Right hindlimb (tissue), 1 donor: ENCODE data around the gene CTNND1.

Source experiments
- DNase-seq: peaks from one replicate; pipeline ENCODE4 v3.0.0-alpha.2; 2018

Gene CTNND1

DNA sequence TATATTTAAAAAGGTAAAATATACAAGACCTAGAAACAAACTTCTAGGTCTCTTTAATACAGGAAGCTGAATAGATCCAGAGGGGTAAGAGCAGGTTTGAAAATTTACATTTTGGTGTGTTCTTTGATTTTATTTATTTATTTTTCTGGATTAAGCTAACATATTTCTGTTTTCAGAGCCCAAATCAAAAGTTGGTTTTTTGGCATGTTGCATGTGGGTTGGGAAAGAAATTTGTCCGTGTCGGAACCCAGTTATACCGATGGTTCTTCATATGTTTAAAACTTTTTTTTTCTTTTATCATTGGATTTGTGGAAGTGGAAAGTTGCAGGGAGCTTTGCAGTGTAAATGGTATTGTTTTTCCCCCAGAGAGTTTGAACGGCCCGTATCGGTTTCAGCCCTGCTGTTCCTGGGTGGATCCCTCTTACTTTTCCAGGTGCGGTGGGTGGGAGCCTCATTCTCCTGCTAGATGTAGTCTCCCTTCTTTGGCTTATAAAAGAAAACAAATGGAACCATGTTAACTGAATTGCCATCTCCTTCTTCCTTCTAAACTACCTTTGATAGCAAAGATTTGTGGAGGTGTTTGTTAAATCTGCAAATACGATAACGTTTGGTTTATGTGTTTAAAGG lies 746 bp downstream of the CTNND1 start:
- no peak for DNase-seq

DNA sequence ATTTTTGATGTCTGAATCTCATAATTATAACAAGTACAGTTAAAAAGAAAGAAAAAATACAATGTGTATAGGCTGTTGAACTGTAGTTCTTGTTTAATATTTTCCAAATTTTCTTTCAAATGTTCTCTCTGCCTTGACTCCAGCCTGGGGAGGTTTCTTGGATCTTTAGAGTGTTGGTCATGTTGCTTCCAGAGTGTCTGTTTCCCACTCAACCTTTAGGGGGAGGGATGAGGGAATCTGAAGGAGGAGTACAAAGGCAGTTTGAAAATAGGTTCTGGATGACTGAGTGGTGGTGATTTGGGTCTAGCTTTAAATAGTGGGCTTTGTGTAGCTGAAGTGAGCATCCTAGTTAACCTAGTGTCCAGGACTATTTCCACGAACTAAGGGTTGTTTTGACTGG lies 2.0 kb downstream of the CTNND1 start:
- DNase-seq = no peak

DNA sequence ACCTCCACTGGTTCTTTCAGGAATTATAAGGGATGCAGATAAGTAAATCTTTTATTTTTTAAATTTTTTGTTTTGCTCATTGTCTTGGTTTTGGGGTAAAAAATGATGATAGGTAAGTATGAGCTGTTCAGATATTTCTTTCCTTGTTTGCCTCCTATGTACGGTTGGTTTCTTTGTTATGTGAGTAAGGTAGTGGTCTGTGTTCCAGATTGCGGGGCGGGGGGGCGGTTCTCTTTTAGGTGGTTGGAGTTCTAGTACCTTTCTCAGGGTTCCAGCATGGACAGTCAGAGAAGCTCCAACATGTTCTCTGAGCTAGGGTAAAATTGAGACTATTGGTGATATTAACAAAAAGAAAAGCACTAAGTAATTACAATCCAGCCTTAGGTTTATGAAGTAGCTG lies 2.4 kb downstream of the CTNND1 start:
- no peak for DNase-seq

DNA sequence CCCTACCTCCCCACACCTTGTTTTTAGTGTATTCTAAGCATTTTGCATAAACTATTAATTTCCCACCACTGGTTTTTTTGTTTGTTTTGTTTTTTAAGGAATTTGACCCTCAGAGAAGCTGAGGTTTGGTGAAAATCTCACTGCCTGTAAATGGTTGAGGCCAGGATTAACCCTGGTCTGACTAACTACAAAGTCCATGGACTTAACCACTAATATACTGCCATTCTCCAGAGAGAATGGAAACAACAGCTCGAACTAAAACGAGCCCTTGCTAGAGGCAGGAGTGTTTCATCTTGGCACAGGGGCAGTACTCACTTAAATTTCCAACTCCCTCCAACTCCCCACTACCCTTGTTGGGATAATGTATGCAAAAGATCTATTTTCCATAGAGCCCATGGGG lies 3.0 kb downstream of the CTNND1 start:
- no peak for DNase-seq

DNA sequence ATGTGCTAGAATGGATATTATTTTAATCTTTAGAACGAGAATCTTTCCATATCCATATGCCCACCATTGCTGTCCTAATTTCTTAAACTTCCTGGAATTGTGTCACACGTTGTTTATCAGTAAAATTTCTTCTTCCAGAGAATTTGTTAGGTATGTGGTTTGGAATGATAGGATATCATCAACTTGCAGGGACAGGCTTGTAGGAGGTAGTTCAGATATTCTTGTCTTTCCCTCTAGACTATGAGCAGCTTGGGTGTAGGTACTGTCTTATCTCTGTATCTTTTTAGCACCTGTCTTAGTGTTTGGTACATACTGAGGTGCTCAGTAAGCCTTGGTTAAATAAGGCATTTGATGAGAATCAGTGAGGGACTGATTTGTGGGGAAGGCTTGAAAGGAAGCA lies 3.4 kb downstream of the CTNND1 start:
- DNase-seq = no peak

DNA sequence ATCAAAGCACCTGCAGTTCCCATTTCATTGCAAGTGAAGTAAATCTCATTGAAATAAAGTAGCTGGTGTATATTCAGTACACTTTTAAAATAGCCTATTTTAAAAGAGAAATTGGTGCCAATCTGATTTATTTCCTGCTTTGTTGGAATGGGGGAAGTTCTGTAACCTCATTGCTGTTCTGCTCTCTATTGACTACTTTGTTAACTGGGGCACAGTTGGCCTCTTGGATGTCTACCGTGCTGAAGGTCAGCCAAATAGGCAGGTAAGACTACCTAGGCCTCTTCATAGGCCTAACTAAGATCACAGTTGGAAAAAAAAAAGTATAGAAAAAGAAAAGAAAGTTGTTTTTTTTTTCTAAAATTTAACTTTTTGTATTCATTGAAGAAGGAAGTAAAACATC lies 9.2 kb downstream of the CTNND1 start:
- DNase-seq = no peak

DNA sequence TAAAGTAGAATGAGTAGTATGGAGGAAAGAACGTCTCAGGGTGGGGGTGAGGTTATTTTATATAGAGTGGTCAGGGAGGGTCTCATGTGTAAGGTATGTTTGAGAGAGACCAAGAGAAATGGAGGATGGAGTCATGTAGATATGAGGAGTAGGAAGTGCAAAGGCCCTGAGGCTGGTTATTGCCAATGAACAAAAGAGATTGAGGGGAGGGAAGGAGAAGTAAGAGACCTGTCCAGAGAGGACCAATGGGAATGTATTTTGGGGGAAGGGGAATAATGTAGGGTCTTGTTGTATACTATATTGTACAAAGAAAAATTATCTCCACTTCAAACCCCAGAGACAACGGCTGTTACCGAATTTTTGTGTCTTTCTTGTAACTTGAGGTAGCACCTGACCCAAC lies 9.8 kb downstream of the CTNND1 start:
- no peak for DNase-seq

DNA sequence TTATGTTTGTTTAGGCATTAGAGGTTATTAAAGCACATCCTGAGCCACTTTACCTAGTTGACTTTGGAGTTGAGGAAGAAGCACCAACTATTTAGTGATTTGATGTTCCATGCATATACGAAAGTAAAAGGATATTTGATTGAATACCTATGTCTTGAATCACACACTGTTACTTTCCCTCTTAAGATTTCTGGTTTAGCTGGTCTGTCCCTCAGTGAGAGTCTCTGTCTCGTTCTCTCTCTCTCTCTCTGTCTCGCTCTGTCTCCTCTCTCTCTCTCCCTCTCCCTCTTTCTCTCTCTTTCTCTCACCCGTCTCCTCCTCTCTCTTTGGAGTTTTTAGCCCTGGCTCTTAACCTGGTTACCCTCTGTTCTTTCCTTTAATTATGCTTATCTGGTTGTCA lies 11.0 kb downstream of the CTNND1 start:
- DNase-seq = no peak

DNA sequence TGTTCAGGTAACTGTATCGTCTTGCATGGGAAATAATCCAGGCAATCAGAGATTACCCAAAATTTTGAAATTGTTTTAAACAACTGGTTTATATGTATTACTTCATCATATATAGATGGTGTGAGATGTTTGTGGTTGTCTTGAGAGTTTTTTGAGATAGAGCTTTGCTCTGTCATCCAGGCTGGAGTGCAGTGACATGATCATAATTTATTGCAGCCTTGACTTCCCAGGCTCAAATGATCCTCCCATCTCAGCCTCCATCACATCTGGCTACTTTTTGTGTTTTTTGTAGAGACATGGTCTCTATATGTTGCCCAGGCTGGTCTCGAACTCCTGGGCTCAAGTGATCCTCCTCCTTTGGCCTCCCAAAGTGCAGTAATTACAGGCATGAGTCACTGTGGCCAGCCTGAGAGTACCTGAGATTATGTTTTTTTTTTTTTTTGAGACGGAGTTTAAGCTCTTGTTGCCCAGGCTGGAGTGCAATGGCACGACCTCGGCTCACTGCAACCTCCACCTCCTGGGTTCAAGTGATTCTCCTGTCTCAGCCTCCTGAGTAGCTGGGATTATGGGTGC lies 11.5 kb downstream of the CTNND1 start:
- DNase-seq = no peak

DNA sequence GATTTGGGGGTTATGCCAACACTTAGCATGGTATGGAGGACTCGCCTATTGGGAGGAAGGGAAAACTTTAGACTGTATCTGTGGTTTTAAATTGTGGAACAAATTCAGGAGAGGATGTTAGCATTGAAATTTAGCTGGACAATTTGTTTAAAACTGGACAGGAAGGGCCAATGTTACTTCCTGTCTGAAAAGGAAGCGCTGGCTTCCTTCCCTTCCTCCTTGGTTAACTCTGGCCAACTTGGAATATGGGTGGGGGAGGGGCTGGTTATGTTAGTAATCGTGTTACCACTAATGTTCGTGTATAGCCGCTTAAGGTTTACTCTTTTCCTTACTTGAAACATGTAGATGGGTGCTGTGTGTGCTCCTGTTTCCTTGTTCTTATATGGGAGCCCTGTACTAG lies 13.9 kb downstream of the CTNND1 start:
- no peak for DNase-seq

DNA sequence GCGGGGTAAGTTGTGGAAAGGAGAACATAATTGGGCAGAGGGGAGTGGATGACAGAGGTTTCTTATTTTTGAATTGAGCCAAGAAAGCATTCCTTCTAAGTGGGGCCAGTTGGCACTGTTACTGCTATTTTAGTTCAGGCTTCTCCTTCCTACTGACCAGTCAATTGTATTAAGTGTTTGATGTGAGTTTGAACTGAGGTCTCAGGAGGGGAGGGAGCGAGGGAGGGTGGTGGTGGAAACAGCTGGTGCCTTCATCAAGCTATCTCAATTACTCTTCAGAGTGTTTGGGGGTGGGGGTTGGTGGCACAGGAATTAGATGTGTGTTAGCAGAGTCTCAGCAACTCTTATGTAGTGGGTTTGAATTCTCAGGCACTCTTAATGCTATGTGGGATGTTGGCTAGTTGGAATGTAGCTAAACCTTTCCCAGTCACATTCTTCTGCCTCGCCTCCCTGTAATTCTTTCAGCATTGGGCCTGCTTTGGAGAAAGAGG lies 14.5 kb downstream of the CTNND1 start:
- DNase-seq = peak; percentile 62

DNA sequence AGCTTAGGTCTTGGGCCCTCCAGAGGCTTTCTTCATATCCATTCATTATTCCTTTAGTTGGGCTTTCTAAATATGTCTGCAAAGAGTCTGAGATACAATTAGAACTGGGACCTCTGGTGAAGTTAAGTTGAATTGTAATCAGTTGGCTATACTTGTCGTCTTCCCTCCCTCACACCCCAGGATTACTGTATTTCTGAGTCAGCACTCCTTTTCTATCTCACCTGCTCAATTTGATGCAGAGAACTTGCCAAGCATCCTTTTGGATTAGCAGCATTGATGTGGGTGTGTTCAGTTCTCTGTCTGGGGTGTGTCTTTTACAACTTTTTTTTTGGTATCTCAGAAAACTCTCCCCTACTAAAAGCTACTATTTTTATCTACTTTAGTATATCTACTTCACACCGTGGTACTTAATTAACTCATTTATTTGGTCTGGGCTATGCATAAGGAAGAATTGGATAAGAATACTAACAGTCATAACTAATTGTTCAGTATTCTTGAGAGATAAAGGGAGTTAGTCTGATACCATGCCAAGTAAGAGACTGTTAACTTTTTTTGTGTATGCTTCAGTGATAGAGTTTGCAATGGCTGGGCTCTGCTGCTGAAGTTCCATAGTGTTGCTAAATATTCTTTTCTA lies 15.1 kb downstream of the CTNND1 start:
- no peak for DNase-seq

DNA sequence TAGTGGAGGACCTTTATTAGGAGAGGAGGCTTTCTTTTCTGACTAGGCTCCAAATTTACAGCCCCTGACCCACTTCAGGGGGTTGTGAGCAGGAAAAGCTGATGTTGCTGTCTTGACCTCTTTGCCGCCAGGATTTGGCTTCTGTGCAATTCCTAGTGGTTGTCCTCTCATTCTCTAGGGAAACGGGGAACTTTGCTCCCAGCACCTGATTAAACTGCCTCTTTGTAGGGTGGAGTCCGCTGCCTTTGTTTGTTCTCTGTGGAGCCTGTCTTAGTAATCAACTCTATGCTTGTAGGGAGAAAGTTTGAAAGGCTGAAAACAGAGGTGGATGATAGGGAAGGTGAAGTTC lies 16.3 kb downstream of the CTNND1 start:
- DNase-seq = no peak

DNA sequence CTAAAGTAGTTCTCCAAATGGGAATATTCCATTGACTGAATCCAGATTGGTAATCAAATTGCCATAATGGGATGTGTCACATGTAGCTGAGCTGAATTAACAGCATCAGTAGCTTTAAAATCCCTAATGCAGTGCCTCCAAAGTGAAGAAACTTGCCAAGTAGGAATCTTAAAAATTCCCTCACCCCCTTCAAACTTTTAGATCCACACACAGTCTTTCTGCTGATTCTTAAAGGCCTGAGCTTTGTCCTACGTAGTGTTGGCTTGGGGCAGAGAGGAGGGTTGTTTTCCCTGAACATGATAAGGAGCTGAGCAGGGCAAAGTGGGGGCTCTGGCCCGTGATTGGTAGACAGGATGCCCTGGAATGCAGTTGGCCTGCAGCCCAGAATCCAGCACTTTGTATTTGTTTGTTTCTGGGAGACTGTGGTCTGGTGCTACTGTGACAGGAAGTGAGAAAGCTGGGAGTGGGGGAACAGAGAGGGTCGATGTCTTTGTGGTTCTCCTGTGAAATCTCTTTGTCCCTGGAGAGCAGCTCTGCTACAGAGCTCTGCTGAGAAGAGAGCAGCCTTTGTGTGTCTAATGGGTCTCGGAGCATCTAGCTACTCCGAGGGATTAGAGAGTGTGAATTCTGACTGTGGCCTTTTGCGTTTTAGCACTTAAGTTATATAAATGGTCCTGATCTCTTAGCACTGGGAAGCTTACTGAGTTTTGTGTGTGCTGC lies 16.9 kb downstream of the CTNND1 start:
- peak; percentile 95 for DNase-seq

DNA sequence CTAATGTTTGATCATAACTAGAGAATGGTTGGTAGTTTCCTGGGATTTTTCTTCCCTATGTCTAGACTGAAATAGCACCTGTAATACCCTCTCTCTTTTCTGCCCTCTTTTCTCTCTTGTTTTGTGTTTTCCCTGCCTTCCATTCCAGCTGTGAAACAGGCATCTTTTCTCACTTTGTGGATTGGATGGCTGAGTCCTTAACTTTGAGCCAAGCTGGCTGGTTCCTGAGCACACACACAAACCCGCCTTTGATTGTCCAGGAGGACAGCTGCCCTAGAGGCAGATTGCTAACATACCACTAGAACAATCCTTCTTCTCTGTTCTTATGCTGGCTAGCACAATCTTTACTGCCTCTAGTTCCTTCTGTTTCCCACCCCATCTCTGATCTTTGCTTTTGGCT lies 17.7 kb downstream of the CTNND1 start:
- peak; percentile 61 for DNase-seq

DNA sequence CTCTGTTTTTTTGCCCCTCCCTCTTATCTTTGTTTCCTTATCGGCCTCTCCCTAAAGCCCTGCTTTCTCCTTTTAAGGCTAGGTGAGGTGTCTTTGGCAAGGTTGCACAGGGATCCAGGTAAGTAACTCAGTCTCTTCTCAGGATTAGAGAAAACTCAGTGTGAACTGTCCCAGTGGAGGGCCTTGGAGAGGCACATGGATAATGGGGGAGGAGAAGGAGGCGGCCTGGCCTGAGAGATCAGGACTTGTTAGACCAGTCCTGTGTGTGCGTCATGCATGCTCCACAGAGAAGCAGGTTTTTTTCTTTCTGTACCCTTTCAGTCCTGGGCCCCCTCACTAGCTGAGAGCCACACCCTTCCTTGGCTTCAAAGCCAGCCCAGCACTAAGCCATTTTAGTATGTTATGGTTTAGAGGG lies 19.9 kb downstream of the CTNND1 start:
- DNase-seq = no peak

DNA sequence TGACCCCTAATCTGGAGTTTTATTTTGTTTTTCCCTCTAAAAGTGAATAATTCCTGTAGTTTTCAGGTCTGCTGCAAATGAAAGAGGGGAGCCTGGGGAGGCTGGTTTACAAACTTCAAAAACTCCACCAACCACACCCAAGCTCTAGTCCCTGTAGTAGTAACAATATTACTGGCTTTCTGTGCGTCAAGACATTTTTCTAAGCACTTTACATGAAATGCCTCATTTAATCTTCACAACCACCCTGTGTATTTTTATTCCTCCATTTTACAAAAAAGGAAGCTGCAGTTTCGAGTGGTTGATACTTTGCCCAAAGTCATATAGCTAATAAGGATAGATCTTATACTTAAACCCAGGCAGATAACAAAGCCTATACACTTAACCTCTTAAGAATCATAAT lies 23.5 kb downstream of the CTNND1 start:
- DNase-seq = no peak

DNA sequence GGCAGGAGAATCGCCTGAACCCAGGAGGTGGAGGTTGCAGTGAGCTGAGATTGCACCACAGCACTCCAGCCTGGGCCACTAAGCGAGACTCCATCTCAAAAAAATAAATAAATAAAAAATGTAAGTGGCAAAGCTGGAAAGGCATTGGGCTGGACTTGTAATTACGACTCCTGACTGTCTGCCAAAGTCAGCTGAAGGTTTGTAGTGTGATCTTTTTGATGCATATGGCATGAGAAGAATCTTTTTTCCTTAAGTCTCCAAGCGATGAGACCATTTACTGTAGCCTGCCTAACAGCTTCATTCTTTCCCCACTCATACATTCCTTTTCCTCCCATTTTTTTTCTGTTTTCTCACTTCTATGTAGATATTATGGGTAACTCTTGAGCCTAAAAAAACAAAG lies 24.8 kb downstream of the CTNND1 start:
- DNase-seq = no peak

DNA sequence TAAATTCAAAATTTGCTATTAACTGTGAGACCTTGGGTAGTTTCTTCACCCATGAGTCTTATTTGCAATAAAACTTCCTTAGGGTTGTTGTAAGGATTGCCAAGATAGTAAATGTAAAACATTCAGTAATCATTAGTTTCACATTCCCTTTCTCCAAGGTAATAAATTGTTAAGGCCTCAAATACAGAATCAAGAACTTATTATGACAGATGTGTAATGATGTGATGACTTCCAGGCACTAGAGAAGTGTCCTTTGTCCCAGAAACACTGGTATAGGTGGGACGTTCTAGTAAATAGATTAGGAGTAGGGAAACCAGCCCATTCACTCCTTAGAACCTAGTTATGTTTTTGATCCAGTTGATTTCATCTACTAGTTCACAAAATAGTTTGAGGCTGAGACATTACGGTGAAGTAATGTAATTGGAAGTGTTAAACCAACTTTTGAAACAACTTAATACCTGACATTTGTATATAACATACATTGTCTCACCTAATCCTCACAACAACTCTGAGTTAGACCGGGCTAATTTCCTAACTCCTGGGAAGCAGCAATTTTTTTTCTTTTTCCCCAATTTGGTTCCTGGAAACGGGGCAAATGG lies 25.5 kb downstream of the CTNND1 start:
- no peak for DNase-seq

DNA sequence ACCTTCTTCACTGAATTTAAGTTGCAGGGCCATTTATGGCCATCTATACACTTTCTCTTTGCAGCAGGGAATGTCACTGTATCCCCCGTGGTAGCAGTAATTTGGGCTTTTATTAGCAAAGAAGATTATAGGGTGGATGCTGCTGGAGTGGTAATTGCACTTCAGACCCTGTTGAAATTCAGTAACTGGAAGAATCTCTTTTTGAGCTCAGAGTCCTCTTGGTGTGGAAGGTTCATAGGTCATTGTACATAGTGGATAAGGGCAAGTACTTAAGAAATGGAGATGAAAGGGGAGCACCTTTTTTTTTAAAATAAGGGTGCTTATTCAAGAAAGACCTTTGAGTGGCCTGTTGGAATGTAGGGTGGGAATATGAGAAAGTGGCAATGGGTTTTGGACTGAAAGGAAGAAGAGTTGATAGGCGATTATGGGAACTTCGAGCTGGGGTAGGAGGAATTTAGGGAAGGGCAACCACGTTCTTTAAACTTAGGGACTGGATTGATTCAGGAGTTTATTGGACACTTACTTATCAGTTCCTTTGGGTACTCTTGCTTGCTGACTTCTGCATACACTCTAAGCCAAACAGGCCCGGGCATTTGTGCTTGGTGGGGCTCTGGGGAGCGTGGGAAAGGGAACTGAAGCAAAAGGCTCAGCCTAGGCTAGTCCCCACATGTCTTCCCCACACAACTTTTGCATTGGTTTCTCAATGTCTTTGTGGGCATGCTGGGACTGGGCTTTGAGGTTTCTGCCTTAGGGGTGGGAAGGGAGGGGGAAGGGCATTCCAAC lies 26.5 kb downstream of the CTNND1 start:
- DNase-seq = no peak

DNA sequence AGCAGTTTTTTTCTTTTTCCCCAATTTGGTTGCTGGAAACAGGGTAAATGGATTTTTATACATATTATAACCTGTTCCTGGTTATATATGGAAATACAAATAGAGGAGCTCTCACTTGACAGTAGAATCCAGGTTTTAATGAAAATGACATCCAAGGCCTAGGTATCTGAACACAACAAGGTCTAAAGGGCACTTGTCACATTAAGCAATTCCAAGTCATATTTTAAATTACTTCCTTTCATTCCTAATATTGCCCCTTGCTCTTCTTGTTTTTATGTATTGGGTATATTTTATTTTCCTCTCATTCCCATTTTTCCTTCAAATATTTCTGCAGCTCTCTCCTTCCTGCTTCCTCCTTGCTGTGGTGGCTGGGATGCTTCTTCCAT lies 27.1 kb downstream of the CTNND1 start:
- no peak for DNase-seq

DNA sequence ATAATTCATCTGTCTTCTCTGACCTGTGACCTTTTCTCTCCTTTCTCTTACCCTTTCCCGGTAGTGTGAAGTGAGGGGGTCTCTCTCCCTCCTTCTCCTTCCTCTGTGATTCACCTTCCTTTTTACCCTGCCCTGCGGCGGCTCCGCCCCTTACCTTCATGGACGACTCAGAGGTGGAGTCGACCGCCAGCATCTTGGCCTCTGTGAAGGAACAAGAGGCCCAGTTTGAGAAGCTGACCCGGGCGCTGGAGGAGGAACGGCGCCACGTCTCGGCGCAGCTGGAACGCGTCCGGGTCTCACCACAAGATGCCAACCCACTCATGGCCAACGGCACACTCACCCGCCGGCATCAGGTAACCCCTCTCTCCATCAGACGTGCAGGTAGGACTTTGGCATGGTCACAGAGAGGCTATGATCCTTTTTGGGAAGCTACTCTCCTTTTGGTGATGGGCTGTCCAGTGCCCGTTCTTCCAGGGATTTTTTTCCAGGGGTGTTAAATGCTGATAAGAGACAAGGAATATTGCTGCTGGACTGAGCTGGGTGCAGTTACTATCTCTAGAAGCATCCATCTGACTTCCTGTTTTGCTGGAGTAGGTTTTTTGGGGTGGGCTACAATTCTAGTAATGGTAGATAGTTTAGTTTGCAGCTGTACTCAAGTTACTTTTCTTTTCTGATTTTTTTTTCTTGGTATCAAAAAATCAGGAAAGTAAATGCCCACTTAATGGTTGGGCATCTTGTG lies 29.9 kb downstream of the CTNND1 start:
- DNase-seq = no peak
